ENCODE results near the gene LBX2. TPM values are rescaled to one million over a fixed set of nuclear protein-coding genes. Genes with fewer than 3 reads are reported as not detected.

The LBX2 gene
- total RNA-seq, 1 donor, result 5.4 TPM

DNA sequence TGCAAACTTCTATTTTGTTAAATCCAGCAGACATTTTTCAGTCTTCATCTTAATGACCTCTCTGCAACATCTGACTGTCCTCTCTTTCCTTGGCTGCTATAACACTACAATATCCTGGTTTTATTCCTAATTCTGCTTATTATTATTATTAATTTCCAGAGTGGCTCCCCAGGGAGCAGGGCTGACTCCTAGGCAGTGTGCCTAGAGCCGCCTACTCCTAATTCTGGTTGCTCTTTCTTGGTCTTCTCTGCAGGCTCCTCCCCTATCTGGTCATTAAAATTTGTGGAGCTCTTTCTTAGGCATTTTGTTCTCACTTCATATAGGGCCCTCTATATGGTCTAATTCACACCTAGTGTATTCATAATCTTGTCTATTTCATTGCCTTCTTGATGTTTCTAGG is 43.6 kb upstream of the LBX2 start:
- no peaks in the 10 kb centered on the region for H4K20me1 ChIP-seq (ENCODE audit: insufficient read depth, low read length)
- no peak overlapping the region for H3K4me2 ChIP-seq (ENCODE audit: insufficient read depth, low read length)
- H3K4me3 ChIP-seq (ENCODE audit: insufficient read depth, low read length), result no peak overlapping the region
- H3K27ac ChIP-seq (ENCODE audit: low read depth, low read length), result no peak overlapping the region
- H3K4me1 ChIP-seq (ENCODE audit: insufficient read depth, low read length), result peaks cover 5% of the 10 kb centered on the region
- peaks cover 56% of the 10 kb centered on the region for H3K36me3 ChIP-seq (ENCODE audit: insufficient read depth, low read length)
- DNase-seq (ENCODE audit: insufficient read length, low spot score, missing footprints), result peak; percentile 66
- no peaks in the 10 kb centered on the region for H3K27me3 ChIP-seq (ENCODE audit: insufficient read depth, low read length)
- H3K9me3 ChIP-seq (ENCODE audit: low read depth, low read length), result no peaks in the 10 kb centered on the region
- no peak overlapping the region for H2AFZ ChIP-seq (ENCODE audit: low read length)
- peaks cover 35% of the 10 kb centered on the region for H3K79me2 ChIP-seq (ENCODE audit: insufficient read depth, low read length)
- TF ChIP-seq CTCF (IDR thresholded peaks at IDR 0.05; ENCODE audit: extremely low read depth, low read depth, low read length), result no peak

GRCh38 chr2:74540291-74540690 is 40.9 kb upstream of the LBX2 start:
- Histone ChIP-seq H3K27ac (ENCODE audit: low read depth, low read length) (no peak overlapping the region), H3K79me2 (ENCODE audit: insufficient read depth, low read length) (peaks cover 23% of the 10 kb centered on the region), H4K20me1 (ENCODE audit: insufficient read depth, low read length) (no peaks in the 10 kb centered on the region), H3K9me3 (ENCODE audit: low read depth, low read length) (no peaks in the 10 kb centered on the region), H3K36me3 (ENCODE audit: insufficient read depth, low read length) (peaks cover 62% of the 10 kb centered on the region), H3K27me3 (ENCODE audit: insufficient read depth, low read length) (no peaks in the 10 kb centered on the region), H2AFZ (ENCODE audit: low read length) (no peak overlapping the region), H3K4me3 (ENCODE audit: insufficient read depth, low read length) (no peak overlapping the region), H3K4me1 (ENCODE audit: insufficient read depth, low read length) (peaks cover 5% of the 10 kb centered on the region), H3K4me2 (ENCODE audit: insufficient read depth, low read length) (no peak overlapping the region)
- DNase-seq (ENCODE audit: insufficient read length, low spot score, missing footprints), result peak; percentile 65
- no peak for TF ChIP-seq CTCF (IDR thresholded peaks at IDR 0.05; ENCODE audit: extremely low read depth, low read depth, low read length)

- Histone ChIP-seq H3K4me1 (ENCODE audit: insufficient read depth, low read length) (peaks cover 5% of the 10 kb centered on the region), H3K27ac (ENCODE audit: low read depth, low read length) (no peak overlapping the region), H3K9me3 (ENCODE audit: low read depth, low read length) (no peaks in the 10 kb centered on the region), H3K4me3 (ENCODE audit: insufficient read depth, low read length) (no peak overlapping the region), H2AFZ (ENCODE audit: low read length) (no peak overlapping the region), H3K36me3 (ENCODE audit: insufficient read depth, low read length) (peaks cover 65% of the 10 kb centered on the region), H4K20me1 (ENCODE audit: insufficient read depth, low read length) (no peaks in the 10 kb centered on the region), H3K27me3 (ENCODE audit: insufficient read depth, low read length) (no peaks in the 10 kb centered on the region), H3K4me2 (ENCODE audit: insufficient read depth, low read length) (no peak overlapping the region), H3K79me2 (ENCODE audit: insufficient read depth, low read length) (peaks cover 15% of the 10 kb centered on the region)
- TF ChIP-seq CTCF (IDR thresholded peaks at IDR 0.05; ENCODE audit: extremely low read depth, low read depth, low read length), result no peak
- peak; percentile 55 for DNase-seq (ENCODE audit: insufficient read length, low spot score, missing footprints)
These were observed 39.5 kb upstream of the LBX2 start for GRCh38 chr2:74538881-74539339.

DNA sequence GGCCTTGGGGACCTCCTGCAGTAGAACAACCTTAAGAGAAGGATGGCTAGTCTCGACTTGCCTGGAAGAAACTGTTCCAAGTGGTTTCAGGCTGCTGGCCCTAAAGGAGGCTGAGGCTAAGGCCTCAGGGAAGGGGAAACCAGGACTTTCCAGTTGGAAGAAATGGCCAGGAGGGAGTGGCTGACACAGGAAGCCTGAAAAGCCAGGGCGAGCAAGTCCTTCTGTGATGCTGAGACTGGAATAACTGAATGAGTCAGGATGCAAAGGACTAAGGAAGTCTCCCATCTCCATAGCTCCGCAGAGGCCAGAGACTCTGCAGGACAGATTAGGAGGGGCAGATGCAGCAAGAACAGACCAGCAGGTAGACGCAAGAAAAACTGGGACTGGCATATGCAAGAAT is 37.7 kb upstream of the LBX2 start:
- Histone ChIP-seq H3K4me3 (ENCODE audit: insufficient read depth, low read length) (no peak overlapping the region), H3K27ac (ENCODE audit: low read depth, low read length) (peak overlapping the region; percentile 10), H3K9me3 (ENCODE audit: low read depth, low read length) (no peaks in the 10 kb centered on the region), H3K4me2 (ENCODE audit: insufficient read depth, low read length) (no peak overlapping the region), H3K79me2 (ENCODE audit: insufficient read depth, low read length) (peaks cover 10% of the 10 kb centered on the region), H3K36me3 (ENCODE audit: insufficient read depth, low read length) (peaks cover 75% of the 10 kb centered on the region), H2AFZ (ENCODE audit: low read length) (no peak overlapping the region), H3K4me1 (ENCODE audit: insufficient read depth, low read length) (no peaks in the 10 kb centered on the region), H4K20me1 (ENCODE audit: insufficient read depth, low read length) (no peaks in the 10 kb centered on the region), H3K27me3 (ENCODE audit: insufficient read depth, low read length) (no peaks in the 10 kb centered on the region)
- no peak for TF ChIP-seq CTCF (IDR thresholded peaks at IDR 0.05; ENCODE audit: extremely low read depth, low read depth, low read length)
- DNase-seq (ENCODE audit: insufficient read length, low spot score, missing footprints), result peak; percentile 80

Measured in osteoblast (primary cell).